ENCODE results near the gene FGF2. TPM values are rescaled to one million over a fixed set of nuclear protein-coding genes. Genes with fewer than 3 reads are reported as not detected.
"Not testable (repeated sequence)": the region's sequence is repeated elsewhere in the genome, so short reads cannot be mapped to it uniquely, and the experiment has no call there.

Gene FGF2
- total RNA-seq, 4 donors from 2014 or later, result 32.5 to 54.7 (median 41.8) TPM

GRCh38 chr4:122798917-122799316, 27.7 kb upstream of the FGF2 start:
- no peak for ATAC-seq
- H3K27ac ChIP-seq, result peak overlapping the region in 1 of 4 donors; percentile 74
- peaks cover 2 to 15% (median 7%) of the 10 kb centered on the region in 3 donors for H3K4me1 ChIP-seq
- H3K4me3 ChIP-seq, result no peak overlapping the region
- H3K36me3 ChIP-seq, result no peaks in the 10 kb centered on the region
- TF ChIP-seq CTCF (IDR thresholded peaks at IDR 0.05) (no peak), POLR2A (IDR thresholded peaks at IDR 0.05) (no peak), POLR2AphosphoS5 (IDR thresholded peaks at IDR 0.05) (no peak), EP300 (IDR thresholded peaks at IDR 0.05) (no peak)
- H3K27me3 ChIP-seq, result no peaks in the 10 kb centered on the region
- 91 to 100% methylated on average over 2 of the region's 2 CpGs for WGBS, 2 donors (ENCODE audit: low coverage in 1 of 2)
- H3K9me3 ChIP-seq, result no peaks in the 10 kb centered on the region

GRCh38 chr4:122803788-122804208, 22.8 kb upstream of the FGF2 start:
- H3K4me3 ChIP-seq, result no peak overlapping the region
- no peak for TF ChIP-seq CTCF (IDR thresholded peaks at IDR 0.05)
- no peak for TF ChIP-seq POLR2A (IDR thresholded peaks at IDR 0.05)
- no peak for TF ChIP-seq POLR2AphosphoS5 (IDR thresholded peaks at IDR 0.05)
- TF ChIP-seq EP300 (IDR thresholded peaks at IDR 0.05), result no peak
- H3K4me1 ChIP-seq, result no peaks in the 10 kb centered on the region
- H3K9me3 ChIP-seq, result no peaks in the 10 kb centered on the region
- no peaks in the 10 kb centered on the region for H3K27me3 ChIP-seq
- no peak for ATAC-seq
- H3K27ac ChIP-seq, result no peak overlapping the region
- WGBS, 2 donors (ENCODE audit: low coverage in 1 of 2), result 64 to 70% methylated on average over 3 to 4 of the region's 4 CpGs
- H3K36me3 ChIP-seq, result no peaks in the 10 kb centered on the region

GRCh38 chr4:122806981-122807679, 19.5 kb upstream of the FGF2 start:
- TF ChIP-seq POLR2A (IDR thresholded peaks at IDR 0.05), result no peak
- no peak for TF ChIP-seq CTCF (IDR thresholded peaks at IDR 0.05)
- no peak for TF ChIP-seq EP300 (IDR thresholded peaks at IDR 0.05)
- no peak for TF ChIP-seq POLR2AphosphoS5 (IDR thresholded peaks at IDR 0.05)
- Histone ChIP-seq H3K9me3 (no peaks in the 10 kb centered on the region), H3K36me3 (no peaks in the 10 kb centered on the region), H3K27me3 (no peaks in the 10 kb centered on the region), H3K4me1 (peaks cover 0 to 8% (median 0%) of the 10 kb centered on the region in 3 donors), H3K4me3 (no peak overlapping the region), H3K27ac (no peak overlapping the region)
- WGBS, 2 donors (ENCODE audit: low coverage in 1 of 2), result 38 to 58% methylated on average over 2 to 3 of the region's 3 CpGs
- no peak for ATAC-seq

GRCh38 chr4:122810669-122811068, 16.0 kb upstream of the FGF2 start:
- no peak for ATAC-seq
- peaks cover 0 to 8% (median 0%) of the 10 kb centered on the region in 3 donors for H3K4me1 ChIP-seq
- H3K4me3 ChIP-seq, result no peak overlapping the region
- H3K27me3 ChIP-seq, result no peaks in the 10 kb centered on the region
- H3K27ac ChIP-seq, result no peak overlapping the region
- TF ChIP-seq POLR2A (IDR thresholded peaks at IDR 0.05) (no peak), EP300 (IDR thresholded peaks at IDR 0.05) (no peak), POLR2AphosphoS5 (IDR thresholded peaks at IDR 0.05) (peak; percentile 35), CTCF (IDR thresholded peaks at IDR 0.05) (no peak)
- 73 to 90% methylated on average over 1 of the region's 1 CpG for WGBS, 2 donors (ENCODE audit: low coverage in 1 of 2)
- no peaks in the 10 kb centered on the region for H3K36me3 ChIP-seq
- no peaks in the 10 kb centered on the region for H3K9me3 ChIP-seq

- not testable (repeated sequence) for H3K9me3 ChIP-seq, H3K4me3 ChIP-seq, H3K27ac ChIP-seq, H3K27me3 ChIP-seq, ATAC-seq, H3K4me1 ChIP-seq, H3K36me3 ChIP-seq
- WGBS, 2 donors (ENCODE audit: low coverage in 1 of 2), result no CpG with 5 or more reads among the region's 32 CpGs
These were observed 14.8 kb upstream of the FGF2 start for GRCh38 chr4:122811781-122812180.

GRCh38 chr4:122812823-122813222, 13.8 kb upstream of the FGF2 start:
- H3K36me3 ChIP-seq, ATAC-seq, H3K27me3 ChIP-seq, H3K4me3 ChIP-seq, H3K9me3 ChIP-seq, H3K27ac ChIP-seq, H3K4me1 ChIP-seq: not testable (repeated sequence)
- WGBS, 2 donors (ENCODE audit: low coverage in 1 of 2), result 86 to 100% methylated on average over 2 of the region's 3 CpGs
